Measurements from ENCODE around the gene TXNL1. TPM values are rescaled to one million over a fixed set of nuclear protein-coding genes. Genes with fewer than 3 reads are reported as not detected.
"Not testable (repeated sequence)": the region's sequence is repeated elsewhere in the genome, so short reads cannot be mapped to it uniquely, and the experiment has no call there.

The TXNL1 gene
- total and polyA plus RNA-seq, 4 experiments from 2014 or later: 41.1 to 52.9 (median 41.8) TPM

GRCh38 chr18:56572267-56572666 lies 66.1 kb downstream of the TXNL1 start:
- CTCF ChIA-PET (ENCODE audit: partially characterized antibody); H3K4me3 ChIP-seq (ENCODE audit: low read length in 2 of 2); POLR2A ChIA-PET (ENCODE audit: partially characterized antibody); H3K36me3 Mint-ChIP-seq; H3K27ac ChIP-seq (ENCODE audit: low read depth, low read length); DNase-seq; H3K9me3 Mint-ChIP-seq; H3K4me1 ChIP-seq (ENCODE audit: insufficient read depth, low read length); H3K27me3 ChIP-seq (ENCODE audit: insufficient read depth, low read length); H3K9me3 ChIP-seq (ENCODE audit: control insufficient read depth in 1 of 2, low read length in 2 of 2); H3K27me3 Mint-ChIP-seq; H3K4me3 Mint-ChIP-seq; intact Hi-C loops (cut with micrococcal nuclease); H3K4me1 Mint-ChIP-seq; H3K36me3 ChIP-seq (ENCODE audit: insufficient read depth, low read length); H3K27ac Mint-ChIP-seq: not testable (repeated sequence)

GRCh38 chr18:56570978-56571377 lies 67.4 kb downstream of the TXNL1 start:
- Mint-ChIP-seq H3K4me3 (no peak overlapping the region), H3K27ac (no peak overlapping the region), H3K36me3 (no peaks in the 10 kb centered on the region), H3K4me1 (no peaks in the 10 kb centered on the region), H3K9me3 (no peaks in the 10 kb centered on the region), H3K27me3 (peaks cover 5 to 7% of the 10 kb centered on the region in 2 donors)
- H3K36me3 ChIP-seq (ENCODE audit: insufficient read depth, low read length): no peaks in the 10 kb centered on the region
- no peaks in the 10 kb centered on the region for H3K27me3 ChIP-seq (ENCODE audit: insufficient read depth, low read length)
- no peak for DNase-seq
- no peak overlapping the region for H3K4me3 ChIP-seq (ENCODE audit: low read length in 2 of 2)
- no peaks in the 10 kb centered on the region for H3K9me3 ChIP-seq (ENCODE audit: control insufficient read depth in 1 of 2, low read length in 2 of 2)
- intact Hi-C loops (cut with micrococcal nuclease): no loop called here
- ChIA-PET POLR2A (ENCODE audit: partially characterized antibody) (no interaction called here), CTCF (ENCODE audit: partially characterized antibody) (no interaction called here)
- no peak overlapping the region for H3K27ac ChIP-seq (ENCODE audit: low read depth, low read length)
- no peaks in the 10 kb centered on the region for H3K4me1 ChIP-seq (ENCODE audit: insufficient read depth, low read length)

GRCh38 chr18:56569416-56569815 lies 69.0 kb downstream of the TXNL1 start:
- POLR2A ChIA-PET (ENCODE audit: partially characterized antibody): no interaction called here

GRCh38 chr18:56568986-56569385 lies 69.4 kb downstream of the TXNL1 start:
- no peaks in the 10 kb centered on the region for H3K4me1 ChIP-seq (ENCODE audit: insufficient read depth, low read length)
- intact Hi-C loops (cut with micrococcal nuclease): no loop called here
- Mint-ChIP-seq H3K27me3 (peaks cover 4 to 5% of the 10 kb centered on the region in 2 donors), H3K4me3 (no peak overlapping the region), H3K4me1 (no peaks in the 10 kb centered on the region), H3K36me3 (no peaks in the 10 kb centered on the region), H3K9me3 (no peaks in the 10 kb centered on the region), H3K27ac (no peak overlapping the region)
- no peaks in the 10 kb centered on the region for H3K36me3 ChIP-seq (ENCODE audit: insufficient read depth, low read length)
- H3K4me3 ChIP-seq (ENCODE audit: low read length in 2 of 2): no peak overlapping the region
- H3K27ac ChIP-seq (ENCODE audit: low read depth, low read length): no peak overlapping the region
- ChIA-PET CTCF (ENCODE audit: partially characterized antibody) (no interaction called here), POLR2A (ENCODE audit: partially characterized antibody) (no interaction called here)
- no peaks in the 10 kb centered on the region for H3K27me3 ChIP-seq (ENCODE audit: insufficient read depth, low read length)
- no peak for DNase-seq
- no peaks in the 10 kb centered on the region for H3K9me3 ChIP-seq (ENCODE audit: control insufficient read depth in 1 of 2, low read length in 2 of 2)

More at GRCh38 chr18:56569416-56569815, 69.0 kb downstream of the TXNL1 start:
- CTCF ChIA-PET (ENCODE audit: partially characterized antibody): no interaction called here
- H3K27ac ChIP-seq (ENCODE audit: low read depth, low read length): no peak overlapping the region
- no peaks in the 10 kb centered on the region for H3K4me1 ChIP-seq (ENCODE audit: insufficient read depth, low read length)
- peaks cover 4 to 5% of the 10 kb centered on the region in 2 donors for H3K27me3 Mint-ChIP-seq
- no peaks in the 10 kb centered on the region for H3K36me3 ChIP-seq (ENCODE audit: insufficient read depth, low read length)
- no peak overlapping the region for H3K27ac Mint-ChIP-seq
- no peak for DNase-seq
- H3K4me1 Mint-ChIP-seq: no peaks in the 10 kb centered on the region
- no peaks in the 10 kb centered on the region for H3K9me3 Mint-ChIP-seq
- no peaks in the 10 kb centered on the region for H3K36me3 Mint-ChIP-seq
- H3K27me3 ChIP-seq (ENCODE audit: insufficient read depth, low read length): no peaks in the 10 kb centered on the region
- H3K9me3 ChIP-seq (ENCODE audit: control insufficient read depth in 1 of 2, low read length in 2 of 2): no peaks in the 10 kb centered on the region
- intact Hi-C loops (cut with micrococcal nuclease): no loop called here
- H3K4me3 ChIP-seq (ENCODE audit: low read length in 2 of 2): no peak overlapping the region
- no peak overlapping the region for H3K4me3 Mint-ChIP-seq

GRCh38 chr18:56565551-56566345 lies 72.6 kb downstream of the TXNL1 start:
- H3K27ac Mint-ChIP-seq: no peak overlapping the region
- H3K27me3 ChIP-seq (ENCODE audit: insufficient read depth, low read length): no peaks in the 10 kb centered on the region
- no peak overlapping the region for H3K27ac ChIP-seq (ENCODE audit: low read depth, low read length)
- no peaks in the 10 kb centered on the region for H3K4me1 ChIP-seq (ENCODE audit: insufficient read depth, low read length)
- no peaks in the 10 kb centered on the region for H3K36me3 Mint-ChIP-seq
- POLR2A ChIA-PET (ENCODE audit: partially characterized antibody): no interaction called here
- intact Hi-C loops (cut with micrococcal nuclease): no loop called here
- H3K4me1 Mint-ChIP-seq: no peaks in the 10 kb centered on the region
- peaks cover 4 to 5% of the 10 kb centered on the region in 2 donors for H3K27me3 Mint-ChIP-seq
- no peaks in the 10 kb centered on the region for H3K36me3 ChIP-seq (ENCODE audit: insufficient read depth, low read length)
- H3K9me3 Mint-ChIP-seq: no peaks in the 10 kb centered on the region
- DNase-seq: no peak
- no peak overlapping the region for H3K4me3 Mint-ChIP-seq
- H3K9me3 ChIP-seq (ENCODE audit: control insufficient read depth in 1 of 2, low read length in 2 of 2): no peaks in the 10 kb centered on the region
- H3K4me3 ChIP-seq (ENCODE audit: low read length in 2 of 2): no peak overlapping the region
- CTCF ChIA-PET (ENCODE audit: partially characterized antibody): interaction anchor here (1.2 kb wide), 1 partner anchor 43 kb away, joined by 4 read pairs; no protein-coding TSS in a partner anchor

- Mint-ChIP-seq H3K27me3 (peaks cover 4 to 5% of the 10 kb centered on the region in 2 donors), H3K4me3 (no peak overlapping the region), H3K9me3 (no peaks in the 10 kb centered on the region), H3K27ac (no peak overlapping the region), H3K36me3 (no peaks in the 10 kb centered on the region), H3K4me1 (no peaks in the 10 kb centered on the region)
- no peak for DNase-seq
- H3K4me3 ChIP-seq (ENCODE audit: low read length in 2 of 2): no peak overlapping the region
- no peaks in the 10 kb centered on the region for H3K9me3 ChIP-seq (ENCODE audit: control insufficient read depth in 1 of 2, low read length in 2 of 2)
- intact Hi-C loops (cut with micrococcal nuclease): no loop called here
- POLR2A ChIA-PET (ENCODE audit: partially characterized antibody): no interaction called here
- no peaks in the 10 kb centered on the region for H3K4me1 ChIP-seq (ENCODE audit: insufficient read depth, low read length)
- no peaks in the 10 kb centered on the region for H3K27me3 ChIP-seq (ENCODE audit: insufficient read depth, low read length)
- CTCF ChIA-PET (ENCODE audit: partially characterized antibody): interaction anchor here (1.0 kb wide), 1 partner anchor 26 kb away, joined by 3 read pairs; no protein-coding TSS in a partner anchor
- no peaks in the 10 kb centered on the region for H3K36me3 ChIP-seq (ENCODE audit: insufficient read depth, low read length)
- H3K27ac ChIP-seq (ENCODE audit: low read depth, low read length): no peak overlapping the region
Measured at GRCh38 chr18:56565046-56565445, 73.3 kb downstream of the TXNL1 start.

GRCh38 chr18:56563568-56563967 lies 74.8 kb downstream of the TXNL1 start:
- Histone ChIP-seq H3K4me3 (ENCODE audit: low read length in 2 of 2) (no peak overlapping the region), H3K27ac (ENCODE audit: low read depth, low read length) (no peak overlapping the region), H3K9me3 (ENCODE audit: control insufficient read depth in 1 of 2, low read length in 2 of 2) (no peaks in the 10 kb centered on the region), H3K4me1 (ENCODE audit: insufficient read depth, low read length) (no peaks in the 10 kb centered on the region), H3K27me3 (ENCODE audit: insufficient read depth, low read length) (no peaks in the 10 kb centered on the region), H3K36me3 (ENCODE audit: insufficient read depth, low read length) (no peaks in the 10 kb centered on the region)
- intact Hi-C loops (cut with micrococcal nuclease): no loop called here
- Mint-ChIP-seq H3K4me1 (no peaks in the 10 kb centered on the region), H3K36me3 (no peaks in the 10 kb centered on the region), H3K27ac (no peak overlapping the region), H3K27me3 (peaks cover 4 to 8% of the 10 kb centered on the region in 2 donors), H3K4me3 (no peak overlapping the region), H3K9me3 (no peaks in the 10 kb centered on the region)
- POLR2A ChIA-PET (ENCODE audit: partially characterized antibody): no interaction called here
- CTCF ChIA-PET (ENCODE audit: partially characterized antibody): no interaction called here
- no peak for DNase-seq
